Psoas muscle (tissue), 8 donors: Measurements from ENCODE around the gene BRCA1. TPM values are rescaled to one million over a fixed set of nuclear protein-coding genes. Genes with fewer than 3 reads are reported as not detected.

Experiments
- ATAC-seq, 4 donors: fragments of 200-7000 bp; cut with Tn5 transposase; one replicate each; pipeline ENCODE4 v1.9.1; 2020; ENCODE audit warnings: moderate library complexity in 3 of 4, mild to moderate bottlenecking in 2 of 4
- DNase-seq, 2 donors: peaks; one replicate each; pipeline ENCODE4 v3.0.0-alpha.2; 2020
- H3K27ac ChIP-seq: fragments of 200-600 bp; one replicate; pipeline ENCODE4 v1.8.0; 2022
- H3K27me3 ChIP-seq, 3 donors: fragments of 200-600 bp in 1 of 3; one replicate each; pipeline versions ENCODE4 v1.6.1 to v1.8.0; 2013 to 2022; ENCODE audit warnings: low read length in 2 of 3, mild to moderate bottlenecking in 2 of 3, moderate library complexity in 1 of 3; ENCODE audit not compliant: insufficient read depth in 3 of 3
- H3K36me3 ChIP-seq, 2 donors: fragments of 200-600 bp in 1 of 2; one replicate each; pipeline versions ENCODE4 v1.6.1 to v1.8.0; 2013 to 2022; ENCODE audit warnings: low read depth in 1 of 2, mild to moderate bottlenecking in 1 of 2, moderate library complexity in 1 of 2; ENCODE audit not compliant: insufficient read depth in 1 of 2
- H3K4me1 ChIP-seq: fragments of 200-600 bp; one replicate; pipeline ENCODE4 v1.8.0; 2022
- H3K4me3 ChIP-seq: fragments of 200-600 bp; one replicate; pipeline ENCODE4 v1.8.0; 2022; ENCODE audit warnings: mild to moderate bottlenecking
- H3K9me3 ChIP-seq: fragments of 200-600 bp; one replicate; pipeline ENCODE4 v1.8.0; 2022
- WGBS, 3 donors: extraction: QIAGEN DNeasy Blood & Tissue Kit; methylation state at CpG; one replicate each; pipeline versions ENCODE4 v1.1.6 to v1.1.7; 2013; 5-methylcytosine and 5-hydroxymethylcytosine counted together
- intact Hi-C, 2 donors: fragments of 100-400 bp; cut with DNase I; formaldehyde crosslinking; loops; one replicate each; pipeline versions ENCODE4 v1.11.0 to v1.14.2; 2022
- polyA plus RNA-seq, 3 donors: library from polyadenylated mRNA; stranded (reverse); fragments of 200-250 nt; gene quantifications; one replicate each; pipeline ENCODE4 v1.2.3, GENCODE V29; 2013
- total RNA-seq, 4 donors: library from RNA; stranded (reverse); fragmentation: NEBNext Ultra II Directional in 2 of 4; extraction: Animal tissue kit (Norgen Biotek cat#: 25700) in 2 of 4; gene quantifications; one replicate each; pipeline versions ENCODE4 v1.2.1 to v1.2.4, GENCODE V29; 2021 to 2023
- TF ChIP-seq, protein P1 (sequence below): fragments of 200-600 bp; IDR thresholded peaks from one replicate; pipeline ENCODE4 v1.8.0; 2022; ENCODE audit warnings: antibody characterized with exemption
- donor health status: healthy with polysubstance abuse.
- donor health status: DM: no; HTN: no; CAD: no; lungs with moderate emphysema.
- donor health status: Bipolar disorder and iron deficiency.
- donor health status: healthy.
- donor health status: DM: yes; HTN: yes; CAD: no.
- donor health status: DM: no; HTN: no; CAD: no.
- donor health status: DM: no; HTN: no; CAD: no.
- donor health status: DM: yes; HTN: yes; CAD: no.

The BRCA1 gene
- total and polyA plus RNA-seq, 7 donors: 1.5 to 6.1 (median 3.7) TPM

- Histone ChIP-seq H3K27me3 (no peaks in the 10 kb centered on the region), H3K36me3 (no peaks in the 10 kb centered on the region), H3K4me1 (no peaks in the 10 kb centered on the region), H3K9me3 (no peaks in the 10 kb centered on the region), H3K27ac (no peak overlapping the region), H3K4me3 (no peak overlapping the region)
- TF ChIP-seq, protein P1, sequence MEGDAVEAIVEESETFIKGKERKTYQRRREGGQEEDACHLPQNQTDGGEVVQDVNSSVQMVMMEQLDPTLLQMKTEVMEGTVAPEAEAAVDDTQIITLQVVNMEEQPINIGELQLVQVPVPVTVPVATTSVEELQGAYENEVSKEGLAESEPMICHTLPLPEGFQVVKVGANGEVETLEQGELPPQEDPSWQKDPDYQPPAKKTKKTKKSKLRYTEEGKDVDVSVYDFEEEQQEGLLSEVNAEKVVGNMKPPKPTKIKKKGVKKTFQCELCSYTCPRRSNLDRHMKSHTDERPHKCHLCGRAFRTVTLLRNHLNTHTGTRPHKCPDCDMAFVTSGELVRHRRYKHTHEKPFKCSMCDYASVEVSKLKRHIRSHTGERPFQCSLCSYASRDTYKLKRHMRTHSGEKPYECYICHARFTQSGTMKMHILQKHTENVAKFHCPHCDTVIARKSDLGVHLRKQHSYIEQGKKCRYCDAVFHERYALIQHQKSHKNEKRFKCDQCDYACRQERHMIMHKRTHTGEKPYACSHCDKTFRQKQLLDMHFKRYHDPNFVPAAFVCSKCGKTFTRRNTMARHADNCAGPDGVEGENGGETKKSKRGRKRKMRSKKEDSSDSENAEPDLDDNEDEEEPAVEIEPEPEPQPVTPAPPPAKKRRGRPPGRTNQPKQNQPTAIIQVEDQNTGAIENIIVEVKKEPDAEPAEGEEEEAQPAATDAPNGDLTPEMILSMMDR: no peak
- ATAC-seq: no peak
- intact Hi-C loops: no loop called here
- DNase-seq: no peak
- 72 to 76% (median 74%) methylated on average over 14 of the region's 14 CpGs for WGBS, 3 donors
These were observed 6.2 kb downstream of the BRCA1 start for GRCh38 chr17:43118679-43119615.

DNA sequence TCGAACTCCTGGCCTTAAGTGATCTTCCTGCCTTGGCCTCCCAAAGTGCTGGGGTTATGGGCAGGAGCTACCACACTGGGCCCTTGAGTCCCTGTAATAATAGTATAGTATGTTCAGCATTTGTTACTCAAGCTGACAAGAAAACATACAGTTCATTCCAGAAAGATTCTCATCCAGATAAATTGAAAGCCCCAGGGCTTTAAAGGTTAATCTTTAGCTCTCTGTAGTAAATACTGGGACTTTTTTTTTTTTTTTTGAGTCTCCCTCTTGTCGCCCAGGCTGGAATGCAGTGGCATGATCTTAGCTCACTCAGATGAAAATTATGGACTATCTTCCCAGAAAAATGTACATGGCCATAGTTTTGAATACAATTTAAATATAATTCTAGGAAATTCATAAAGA, 11.0 kb downstream of the BRCA1 start:
- H3K27me3 ChIP-seq: no peaks in the 10 kb centered on the region
- DNase-seq (no peak), ATAC-seq (no peak)
- no peaks in the 10 kb centered on the region for H3K9me3 ChIP-seq
- no peaks in the 10 kb centered on the region for H3K4me1 ChIP-seq
- 87 to 93% (median 92%) methylated on average over 2 of the region's 2 CpGs for whole genome bisulfite sequencing, 3 donors
- H3K4me3 ChIP-seq: no peak overlapping the region
- intact Hi-C loops: no loop called here
- TF ChIP-seq, protein P1: no peak
- H3K36me3 ChIP-seq: peaks cover 0 to 6% of the 10 kb centered on the region in 2 donors
- no peak overlapping the region for H3K27ac ChIP-seq

DNA sequence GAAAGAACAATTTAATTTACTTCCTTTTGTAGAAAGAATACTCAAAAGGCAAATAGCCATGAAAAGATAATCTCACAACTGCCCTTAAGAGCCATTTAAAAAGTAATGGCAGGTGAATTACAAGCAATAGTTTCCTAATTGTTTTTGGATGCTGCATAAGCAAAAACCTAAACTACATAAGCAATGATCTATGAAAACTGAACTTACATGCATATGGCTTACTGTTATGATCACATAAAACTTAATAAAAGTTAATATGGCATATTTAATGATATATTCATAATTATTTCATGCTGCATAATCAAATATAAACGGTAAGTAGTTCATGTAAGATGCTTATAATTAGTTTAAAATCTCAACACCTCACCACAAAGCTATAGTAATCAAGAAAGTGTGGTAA, 18.6 kb downstream of the BRCA1 start:
- no peaks in the 10 kb centered on the region for H3K4me1 ChIP-seq

GRCh38 chr17:43105146-43105545, 20.0 kb downstream of the BRCA1 start:
- no peak overlapping the region for H3K4me3 ChIP-seq
- TF ChIP-seq, protein P1: no peak

More for the DNA sequence above, 18.6 kb downstream of the BRCA1 start:
- Histone ChIP-seq H3K36me3 (peaks cover 0 to 40% of the 10 kb centered on the region in 2 donors), H3K27me3 (no peaks in the 10 kb centered on the region), H3K9me3 (no peaks in the 10 kb centered on the region), H3K27ac (no peak overlapping the region), H3K4me3 (no peak overlapping the region)
- WGBS, 3 donors: 86 to 96% (median 95%) methylated on average over 1 of the region's 1 CpG
- DNase-seq: no peak
- TF ChIP-seq, protein P1: no peak
- ATAC-seq: no peak
- intact Hi-C loops: no loop called here

More at GRCh38 chr17:43105146-43105545, 20.0 kb downstream of the BRCA1 start:
- Histone ChIP-seq H3K4me1 (no peaks in the 10 kb centered on the region), H3K27me3 (no peaks in the 10 kb centered on the region), H3K27ac (no peak overlapping the region), H3K9me3 (no peaks in the 10 kb centered on the region), H3K36me3 (peaks cover 0 to 38% of the 10 kb centered on the region in 2 donors)
- no peak for ATAC-seq
- intact Hi-C loops: no loop called here
- DNase-seq: no peak
